ENCODE results near the gene RUNX2.

DNA sequence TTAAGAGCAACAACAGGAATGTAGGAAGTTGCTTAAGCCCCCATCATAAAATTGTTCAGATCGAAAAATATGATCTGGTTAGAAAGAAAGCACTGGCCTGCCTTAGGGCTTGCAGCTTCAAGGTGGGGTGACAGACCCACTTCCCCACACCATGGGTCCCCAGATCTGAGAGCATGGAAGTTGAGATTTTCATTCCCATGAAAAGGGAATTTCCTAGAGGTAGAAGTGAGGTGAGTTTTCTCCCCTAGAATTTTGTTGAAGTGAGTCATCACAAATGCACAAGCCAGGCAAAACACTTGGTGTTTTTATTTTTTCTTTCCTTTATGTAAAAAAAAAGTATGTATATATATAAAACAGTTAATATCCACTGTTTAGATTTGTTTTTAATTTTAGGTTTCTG, 263.2 kb downstream of the RUNX2 start:
- TF ChIP-seq, protein P1, sequence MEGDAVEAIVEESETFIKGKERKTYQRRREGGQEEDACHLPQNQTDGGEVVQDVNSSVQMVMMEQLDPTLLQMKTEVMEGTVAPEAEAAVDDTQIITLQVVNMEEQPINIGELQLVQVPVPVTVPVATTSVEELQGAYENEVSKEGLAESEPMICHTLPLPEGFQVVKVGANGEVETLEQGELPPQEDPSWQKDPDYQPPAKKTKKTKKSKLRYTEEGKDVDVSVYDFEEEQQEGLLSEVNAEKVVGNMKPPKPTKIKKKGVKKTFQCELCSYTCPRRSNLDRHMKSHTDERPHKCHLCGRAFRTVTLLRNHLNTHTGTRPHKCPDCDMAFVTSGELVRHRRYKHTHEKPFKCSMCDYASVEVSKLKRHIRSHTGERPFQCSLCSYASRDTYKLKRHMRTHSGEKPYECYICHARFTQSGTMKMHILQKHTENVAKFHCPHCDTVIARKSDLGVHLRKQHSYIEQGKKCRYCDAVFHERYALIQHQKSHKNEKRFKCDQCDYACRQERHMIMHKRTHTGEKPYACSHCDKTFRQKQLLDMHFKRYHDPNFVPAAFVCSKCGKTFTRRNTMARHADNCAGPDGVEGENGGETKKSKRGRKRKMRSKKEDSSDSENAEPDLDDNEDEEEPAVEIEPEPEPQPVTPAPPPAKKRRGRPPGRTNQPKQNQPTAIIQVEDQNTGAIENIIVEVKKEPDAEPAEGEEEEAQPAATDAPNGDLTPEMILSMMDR (IDR thresholded peaks at IDR 0.05) = no peak
- TF ChIP-seq POLR2A (IDR thresholded peaks at IDR 0.05) = no peak

Data from esophagus squamous epithelium (tissue), 4 donors.